Endothelial cell (in vitro differentiated cells): ENCODE measurements around the gene CBLL1. TPM values are rescaled to one million over a fixed set of nuclear protein-coding genes. Genes with fewer than 3 reads are reported as not detected.

Experiments used
- DNase-seq: peaks from one replicate; pipeline ENCODE4 v3.0.0; 2021; ENCODE audit warnings: low spot score
- H3K27ac Mint-ChIP-seq: one replicate; pipeline ENCODE4 v1.8.0; 2021; ENCODE audit warnings: mixed read lengths, inconsistent platforms; ENCODE audit not compliant: unreplicated experiment
- H3K27me3 Mint-ChIP-seq: one replicate; pipeline ENCODE4 v1.8.0; 2021; ENCODE audit warnings: mild to moderate bottlenecking, moderate library complexity, mixed read lengths, inconsistent platforms; ENCODE audit not compliant: unreplicated experiment
- H3K36me3 Mint-ChIP-seq: one replicate; pipeline ENCODE4 v1.8.0; 2021; ENCODE audit warnings: mild to moderate bottlenecking, low read depth, mixed read lengths, inconsistent platforms; ENCODE audit not compliant: unreplicated experiment
- H3K4me1 Mint-ChIP-seq: one replicate; pipeline ENCODE4 v1.8.0; 2021; ENCODE audit warnings: mild to moderate bottlenecking, mixed read lengths, inconsistent platforms; ENCODE audit not compliant: unreplicated experiment
- H3K4me3 Mint-ChIP-seq: one replicate; pipeline ENCODE4 v1.8.0; 2021; ENCODE audit warnings: mild to moderate bottlenecking, mixed read lengths, inconsistent platforms; ENCODE audit not compliant: unreplicated experiment
- H3K9me3 Mint-ChIP-seq: one replicate; pipeline ENCODE4 v1.8.0; 2021; ENCODE audit warnings: mixed read lengths, inconsistent platforms; ENCODE audit not compliant: unreplicated experiment
- CTCF ChIP-seq: fragments of 200-600 bp; sonication (generic); IDR thresholded peaks from one replicate; pipeline ENCODE4 v1.5.0; 2021; ENCODE audit warnings: antibody characterized with exemption; ENCODE audit not compliant: unreplicated experiment
- total RNA-seq: library from RNA; stranded (reverse); fragmentation: NEBNext Ultra II Directional; extraction: Animal tissue kit (Norgen Biotek cat#: 25700); gene quantifications from one replicate; pipeline ENCODE4 v1.2.1, GENCODE V29; 2021; ENCODE audit not compliant: unreplicated experiment

The CBLL1 gene
- total RNA-seq, 1 donor from 2014 or later: 37.4 TPM

GRCh38 chr7:107754642-107755041 lies 10.7 kb downstream of the CBLL1 start:
- no peak overlapping the region for H3K27ac Mint-ChIP-seq
- DNase-seq: no peak
- H3K36me3 Mint-ChIP-seq: peaks cover 24% of the 10 kb centered on the region
- no peaks in the 10 kb centered on the region for H3K9me3 Mint-ChIP-seq
- no peaks in the 10 kb centered on the region for H3K27me3 Mint-ChIP-seq
- no peaks in the 10 kb centered on the region for H3K4me1 Mint-ChIP-seq
- no peak overlapping the region for H3K4me3 Mint-ChIP-seq
- TF ChIP-seq CTCF: peak; percentile 42

GRCh38 chr7:107758667-107759066 lies 14.7 kb downstream of the CBLL1 start:
- Mint-ChIP-seq H3K4me1 (no peaks in the 10 kb centered on the region), H3K4me3 (peak overlapping the region; percentile 13), H3K27me3 (no peaks in the 10 kb centered on the region), H3K36me3 (peaks cover 13% of the 10 kb centered on the region), H3K27ac (no peak overlapping the region), H3K9me3 (no peaks in the 10 kb centered on the region)
- no peak for TF ChIP-seq CTCF
- no peak for DNase-seq

- Mint-ChIP-seq H3K9me3 (no peaks in the 10 kb centered on the region), H3K4me1 (peaks cover 4% of the 10 kb centered on the region), H3K27me3 (no peaks in the 10 kb centered on the region), H3K36me3 (no peaks in the 10 kb centered on the region), H3K27ac (no peak overlapping the region), H3K4me3 (no peak overlapping the region)
- no peak for DNase-seq
- TF ChIP-seq CTCF: no peak
These were observed 23.4 kb downstream of the CBLL1 start for GRCh38 chr7:107767391-107767790.

GRCh38 chr7:107768263-107768662 lies 24.3 kb downstream of the CBLL1 start:
- Mint-ChIP-seq H3K27me3 (no peaks in the 10 kb centered on the region), H3K4me3 (no peak overlapping the region), H3K4me1 (peaks cover 4% of the 10 kb centered on the region), H3K27ac (no peak overlapping the region), H3K9me3 (no peaks in the 10 kb centered on the region), H3K36me3 (no peaks in the 10 kb centered on the region)
- DNase-seq: no peak
- no peak for TF ChIP-seq CTCF

- no peak for TF ChIP-seq CTCF
- no peaks in the 10 kb centered on the region for H3K9me3 Mint-ChIP-seq
- no peaks in the 10 kb centered on the region for H3K36me3 Mint-ChIP-seq
- no peaks in the 10 kb centered on the region for H3K27me3 Mint-ChIP-seq
- no peak overlapping the region for H3K4me3 Mint-ChIP-seq
- DNase-seq: no peak
- no peak overlapping the region for H3K27ac Mint-ChIP-seq
- no peaks in the 10 kb centered on the region for H3K4me1 Mint-ChIP-seq
These were observed 29.1 kb downstream of the CBLL1 start for GRCh38 chr7:107773027-107773426.
